ENCODE data around the gene PPP3CA.

GRCh38 chr4:101242441-101242840 is 104.9 kb downstream of the PPP3CA start:
- TF ChIP-seq CTCF (IDR thresholded peaks at IDR 0.05): no peak
- TF ChIP-seq POLR2A (IDR thresholded peaks at IDR 0.05): no peak

All from tibial nerve (tissue), 3 donors.